Mesendoderm (in vitro differentiated cells): ENCODE measurements around the gene DNAJC6.

Experiments
- DNase-seq: peaks from one replicate; pipeline ENCODE4 v3.0.0; 2013
- H2AK5ac ChIP-seq: 2 replicates; pipeline ENCODE4 v1.6.1; 2013; ENCODE audit warnings: low read length, inconsistent platforms
- H2BK120ac ChIP-seq: 2 replicates; pipeline ENCODE4 v1.6.1; 2013; ENCODE audit warnings: low read depth, mild to moderate bottlenecking, low read length, moderate library complexity, mixed read lengths
- H2BK15ac ChIP-seq: replicated peaks from 2 replicates; pipeline ENCODE4 v1.6.1; 2013; ENCODE audit warnings: low read depth, mild to moderate bottlenecking, moderate library complexity
- H2BK5ac ChIP-seq: 2 replicates; pipeline ENCODE4 v1.6.1; 2013; ENCODE audit warnings: low read length, inconsistent platforms
- H3K18ac ChIP-seq: 2 replicates; pipeline ENCODE4 v1.6.1; 2013; ENCODE audit warnings: mild to moderate bottlenecking, low read length, mixed read lengths
- H3K23ac ChIP-seq: one replicate; pipeline ENCODE4 v1.6.1; 2013; ENCODE audit warnings: low read length
- H3K27ac ChIP-seq: 2 replicates; pipeline ENCODE4 v1.5.1; 2013; ENCODE audit warnings: low read depth, mild to moderate bottlenecking, inconsistent platforms, low read length, moderate library complexity
- H3K27me3 ChIP-seq: 2 replicates; pipeline ENCODE4 v1.6.1; 2013; ENCODE audit warnings: low read length, control low read depth, mild to moderate bottlenecking, inconsistent platforms; ENCODE audit not compliant: insufficient read depth, poor library complexity
- H3K36me3 ChIP-seq: 2 replicates; pipeline ENCODE4 v1.6.1; 2013; ENCODE audit warnings: low read length, inconsistent platforms; ENCODE audit not compliant: control insufficient read depth, insufficient read depth
- H3K4ac ChIP-seq: one replicate; pipeline ENCODE4 v1.6.1; 2013; ENCODE audit warnings: low read depth, mild to moderate bottlenecking, low read length, moderate library complexity
- H3K4me1 ChIP-seq: 2 replicates; pipeline ENCODE4 v1.6.1; 2013; ENCODE audit warnings: low read depth, low read length, inconsistent platforms; ENCODE audit not compliant: control insufficient read depth
- H3K4me2 ChIP-seq: 2 replicates; pipeline ENCODE4 v1.6.1; 2013; ENCODE audit warnings: low read length
- H3K4me3 ChIP-seq: 2 replicates; pipeline ENCODE4 v1.5.1; 2013; ENCODE audit warnings: mild to moderate bottlenecking, low read length
- H3K56ac ChIP-seq: one replicate; pipeline ENCODE4 v1.6.1; 2013; ENCODE audit warnings: low read length
- H3K79me1 ChIP-seq: 2 replicates; pipeline ENCODE4 v1.6.1; 2013; ENCODE audit warnings: low read length, inconsistent platforms
- H3K79me2 ChIP-seq: 2 replicates; pipeline ENCODE4 v1.6.1; 2013; ENCODE audit warnings: mild to moderate bottlenecking, low read length; ENCODE audit not compliant: control insufficient read depth, insufficient read depth
- H3K9ac ChIP-seq: 2 replicates; pipeline ENCODE4 v1.6.1; 2013; ENCODE audit warnings: low read length, inconsistent platforms
- H4K5ac ChIP-seq: one replicate; pipeline ENCODE4 v1.6.1; 2013; ENCODE audit warnings: low read length
- H4K8ac ChIP-seq: one replicate; pipeline ENCODE4 v1.6.1; 2013; ENCODE audit warnings: low read depth, mild to moderate bottlenecking, control low read depth, low read length, moderate library complexity
- WGBS: extraction: QIAGEN DNeasy Blood & Tissue Kit; methylation state at CpG from one replicate; pipeline ENCODE4 v1.1.7; 2013; ENCODE audit warnings: low lambda C conversion rate, missing lambda C conversion rate; ENCODE audit not compliant: insufficient coverage; ENCODE audit errors: extremely low coverage; 5-methylcytosine and 5-hydroxymethylcytosine counted together

Gene DNAJC6

DNA sequence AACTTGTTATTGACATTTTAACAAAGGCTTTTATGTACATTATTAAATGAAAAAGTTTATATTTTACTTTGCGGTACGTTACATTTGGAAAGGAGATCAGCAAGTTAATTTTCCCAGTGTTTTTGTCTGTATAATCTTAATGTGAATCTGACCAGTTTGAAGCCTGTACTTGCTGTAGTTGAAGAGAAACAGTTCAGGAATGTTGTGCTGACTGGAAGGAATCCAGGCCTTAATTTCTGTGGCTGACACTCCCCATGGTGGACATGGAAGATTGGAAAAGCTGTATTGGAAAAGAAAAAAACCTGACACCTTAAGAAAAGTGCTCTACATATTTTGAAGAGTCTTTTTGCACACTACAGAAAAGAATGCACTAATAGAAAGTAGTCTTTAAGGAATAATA, 126.6 kb downstream of the DNAJC6 start:
- Histone ChIP-seq H3K4ac (no peak overlapping the region), H2AK5ac (no peak overlapping the region), H3K23ac (no peak overlapping the region), H3K79me1 (no peaks in the 10 kb centered on the region), H4K8ac (no peak overlapping the region), H3K79me2 (no peaks in the 10 kb centered on the region), H3K4me2 (no peak overlapping the region), H3K27me3 (no peaks in the 10 kb centered on the region), H2BK5ac (no peak overlapping the region), H3K4me3 (no peak overlapping the region), H3K9ac (no peak overlapping the region), H4K5ac (no peak overlapping the region), H2BK120ac (no peak overlapping the region), H3K4me1 (peaks cover 2% of the 10 kb centered on the region), H3K56ac (no peak overlapping the region), H3K36me3 (no peaks in the 10 kb centered on the region), H3K27ac (no peak overlapping the region), H3K18ac (no peak overlapping the region), H2BK15ac (no peak overlapping the region)
- DNase-seq, result no peak
- no CpG with 5 or more reads among the region's 2 CpGs for WGBS

DNA sequence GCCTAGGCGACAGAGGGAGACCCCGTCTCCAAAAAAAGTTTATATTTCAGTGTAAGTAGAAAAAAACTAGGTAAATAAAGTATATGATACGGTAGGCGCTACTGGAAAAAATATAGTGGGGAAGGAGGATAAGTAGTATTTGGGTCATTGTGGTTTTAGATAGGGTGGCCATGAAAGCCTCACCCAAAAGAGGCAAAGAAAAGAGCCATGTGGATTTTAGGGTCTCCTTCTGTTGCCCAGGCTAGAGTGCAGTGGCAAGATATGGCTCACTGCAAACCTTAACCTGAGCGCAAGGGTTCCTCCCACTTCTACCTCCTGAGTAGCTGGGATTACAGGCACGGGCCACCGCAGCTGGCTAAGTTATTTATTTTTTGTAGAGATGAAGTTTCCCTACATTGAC, 128.3 kb downstream of the DNAJC6 start:
- Histone ChIP-seq H4K8ac (no peak overlapping the region), H3K23ac (no peak overlapping the region), H3K9ac (no peak overlapping the region), H2AK5ac (no peak overlapping the region), H2BK15ac (no peak overlapping the region), H3K18ac (no peak overlapping the region), H4K5ac (no peak overlapping the region), H3K79me2 (no peaks in the 10 kb centered on the region), H3K4ac (no peak overlapping the region), H3K56ac (no peak overlapping the region), H3K4me1 (peaks cover 3% of the 10 kb centered on the region), H2BK5ac (no peak overlapping the region), H3K36me3 (no peaks in the 10 kb centered on the region), H3K79me1 (no peaks in the 10 kb centered on the region), H3K4me2 (no peak overlapping the region), H3K27ac (no peak overlapping the region), H3K4me3 (no peak overlapping the region), H3K27me3 (no peaks in the 10 kb centered on the region), H2BK120ac (no peak overlapping the region)
- 100% methylated on average over 2 of the region's 7 CpGs for WGBS
- no peak for DNase-seq

DNA sequence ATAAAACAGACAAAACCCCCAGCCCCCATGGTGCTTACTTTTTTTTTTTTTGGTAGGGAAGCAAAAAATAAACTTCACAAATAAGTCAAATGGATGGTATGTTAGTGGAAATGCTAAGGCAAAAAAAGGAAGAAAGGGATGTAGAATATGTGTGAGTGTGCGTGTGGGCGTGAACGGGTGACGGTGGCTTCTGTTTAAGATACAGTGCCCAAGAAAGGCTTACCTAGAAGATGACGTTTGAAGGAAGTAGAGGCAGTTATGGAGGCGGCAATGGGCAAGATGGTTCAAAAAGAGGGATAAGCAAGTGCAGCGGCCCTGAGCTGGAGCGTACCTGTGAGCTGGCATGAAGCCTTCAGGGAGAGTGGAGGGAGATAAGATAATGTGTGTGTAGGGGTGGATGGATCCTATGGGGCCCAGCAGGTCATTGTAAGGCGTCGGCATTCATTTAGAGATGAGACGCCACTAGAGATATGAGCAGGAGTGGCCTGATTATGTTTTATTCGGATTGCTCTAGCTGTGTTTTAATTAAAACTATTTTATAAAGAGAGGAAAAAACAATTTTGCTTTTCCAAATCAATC, 131.1 kb downstream of the DNAJC6 start:
- H3K4me3 ChIP-seq, result no peak overlapping the region
- no peaks in the 10 kb centered on the region for H3K79me2 ChIP-seq
- no peak overlapping the region for H2BK15ac ChIP-seq
- H3K27me3 ChIP-seq, result no peaks in the 10 kb centered on the region
- H3K9ac ChIP-seq, result no peak overlapping the region
- H3K18ac ChIP-seq, result no peak overlapping the region
- no peaks in the 10 kb centered on the region for H3K79me1 ChIP-seq
- no peak overlapping the region for H3K4me2 ChIP-seq
- peaks cover 2% of the 10 kb centered on the region for H3K4me1 ChIP-seq
- H3K56ac ChIP-seq, result no peak overlapping the region
- H3K27ac ChIP-seq, result no peak overlapping the region
- no peak overlapping the region for H4K8ac ChIP-seq
- H2BK120ac ChIP-seq, result no peak overlapping the region
- DNase-seq, result no peak
- no peak overlapping the region for H3K23ac ChIP-seq
- H4K5ac ChIP-seq, result no peak overlapping the region
- H2AK5ac ChIP-seq, result no peak overlapping the region
- H2BK5ac ChIP-seq, result no peak overlapping the region
- no peaks in the 10 kb centered on the region for H3K36me3 ChIP-seq
- 100% methylated on average over 3 of the region's 12 CpGs for WGBS
- no peak overlapping the region for H3K4ac ChIP-seq

DNA sequence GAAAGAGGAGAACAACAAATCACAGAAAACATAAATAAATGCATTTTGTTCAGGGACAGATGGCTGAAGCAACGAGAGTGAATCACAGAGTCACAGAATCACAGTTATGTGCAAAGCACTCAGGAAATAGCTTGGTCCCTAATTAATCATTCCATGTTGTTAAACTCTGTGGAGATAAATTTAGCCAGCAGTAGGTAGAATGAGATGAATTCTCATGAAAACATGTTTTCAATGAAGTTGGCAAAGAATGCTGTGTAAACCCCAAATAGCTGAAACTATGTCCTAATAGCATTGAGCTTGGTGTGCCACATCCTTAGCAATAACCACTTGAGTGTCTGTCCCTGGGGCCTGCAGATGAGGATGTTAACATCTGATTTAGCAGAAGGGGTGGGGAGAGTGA, 131.6 kb downstream of the DNAJC6 start:
- no peaks in the 10 kb centered on the region for H3K36me3 ChIP-seq
- H4K5ac ChIP-seq, result no peak overlapping the region
- H4K8ac ChIP-seq, result no peak overlapping the region
- H3K79me1 ChIP-seq, result no peaks in the 10 kb centered on the region
- no peak overlapping the region for H2BK120ac ChIP-seq
- no peaks in the 10 kb centered on the region for H3K27me3 ChIP-seq
- no peak overlapping the region for H3K27ac ChIP-seq
- H3K4me2 ChIP-seq, result no peak overlapping the region
- H3K79me2 ChIP-seq, result no peaks in the 10 kb centered on the region
- H2BK5ac ChIP-seq, result no peak overlapping the region
- H3K9ac ChIP-seq, result no peak overlapping the region
- H3K23ac ChIP-seq, result no peak overlapping the region
- H2AK5ac ChIP-seq, result no peak overlapping the region
- no peak overlapping the region for H3K4ac ChIP-seq
- no peak overlapping the region for H2BK15ac ChIP-seq
- no peak overlapping the region for H3K56ac ChIP-seq
- no peak overlapping the region for H3K4me3 ChIP-seq
- DNase-seq, result no peak
- no peak overlapping the region for H3K18ac ChIP-seq
- no CpG with 5 or more reads among the region's 1 CpG for WGBS
- H3K4me1 ChIP-seq, result peaks cover 2% of the 10 kb centered on the region

DNA sequence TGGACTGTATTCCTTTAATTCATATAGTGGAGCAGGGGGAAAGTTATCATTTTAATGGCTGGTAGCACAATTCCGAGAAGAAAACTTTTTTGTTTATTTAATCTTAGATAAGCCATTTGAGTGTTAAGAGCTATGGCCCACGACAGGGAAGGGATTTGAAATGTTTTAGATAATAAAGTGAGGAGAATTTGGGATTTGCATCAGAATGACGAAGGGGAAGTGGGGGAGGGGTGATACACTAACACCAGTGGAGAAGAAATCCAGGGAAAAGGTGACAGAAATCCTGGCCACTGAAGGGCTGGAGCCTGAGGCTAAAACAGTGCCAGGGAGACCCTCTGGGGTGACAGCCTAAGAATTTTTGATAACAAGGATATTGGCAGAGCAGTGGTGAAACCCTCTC, 132.1 kb downstream of the DNAJC6 start:
- no CpG with 5 or more reads among the region's 3 CpGs for WGBS
- no peak overlapping the region for H3K4ac ChIP-seq
- no peak overlapping the region for H3K9ac ChIP-seq
- no peaks in the 10 kb centered on the region for H3K36me3 ChIP-seq
- no peaks in the 10 kb centered on the region for H3K79me2 ChIP-seq
- DNase-seq, result no peak
- no peak overlapping the region for H4K8ac ChIP-seq
- peaks cover 2% of the 10 kb centered on the region for H3K4me1 ChIP-seq
- no peak overlapping the region for H2AK5ac ChIP-seq
- no peak overlapping the region for H3K56ac ChIP-seq
- no peak overlapping the region for H2BK120ac ChIP-seq
- no peak overlapping the region for H2BK15ac ChIP-seq
- H3K4me3 ChIP-seq, result no peak overlapping the region
- H3K27me3 ChIP-seq, result no peaks in the 10 kb centered on the region
- no peak overlapping the region for H3K23ac ChIP-seq
- H3K27ac ChIP-seq, result no peak overlapping the region
- no peak overlapping the region for H3K18ac ChIP-seq
- H2BK5ac ChIP-seq, result no peak overlapping the region
- no peak overlapping the region for H4K5ac ChIP-seq
- no peaks in the 10 kb centered on the region for H3K79me1 ChIP-seq
- H3K4me2 ChIP-seq, result no peak overlapping the region

DNA sequence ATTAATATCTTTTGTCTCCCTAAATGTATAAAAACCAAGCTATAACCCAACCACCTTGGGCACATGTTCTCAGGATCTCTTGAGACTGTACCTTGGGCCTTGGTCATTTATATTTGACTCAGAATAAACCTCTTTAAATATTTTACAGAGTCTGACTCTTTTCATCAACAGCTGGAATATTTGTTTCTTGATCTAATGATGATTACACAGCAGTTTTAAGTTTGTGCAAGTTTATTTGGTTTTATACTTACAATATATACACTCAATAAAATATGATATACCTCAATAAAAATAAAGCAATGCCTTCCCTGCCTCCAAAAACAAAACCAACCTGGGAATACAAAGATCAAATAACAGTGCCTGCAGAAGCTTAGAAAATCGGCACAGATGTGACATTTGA, 133.1 kb downstream of the DNAJC6 start:
- DNase-seq, result no peak
- no CpG with 5 or more reads among the region's 1 CpG for WGBS
- Histone ChIP-seq H3K23ac (no peak overlapping the region), H4K8ac (no peak overlapping the region), H3K9ac (no peak overlapping the region), H3K27me3 (no peaks in the 10 kb centered on the region), H3K36me3 (no peaks in the 10 kb centered on the region), H2BK120ac (no peak overlapping the region), H3K79me1 (no peaks in the 10 kb centered on the region), H3K79me2 (no peaks in the 10 kb centered on the region), H3K27ac (no peak overlapping the region), H3K18ac (no peak overlapping the region), H3K4me2 (no peak overlapping the region), H4K5ac (no peak overlapping the region), H2BK5ac (no peak overlapping the region), H3K4me3 (no peak overlapping the region), H2BK15ac (no peak overlapping the region), H3K4ac (no peak overlapping the region), H2AK5ac (no peak overlapping the region), H3K56ac (no peak overlapping the region), H3K4me1 (peaks cover 2% of the 10 kb centered on the region)
